Heart left ventricle (tissue), 16 donors: ENCODE results near the gene ARPC5. TPM values are rescaled to one million over a fixed set of nuclear protein-coding genes. Genes with fewer than 3 reads are reported as not detected.

Experiments
- ATAC-seq, 4 donors: fragments of 200-7000 bp; cut with Tn5 transposase; one replicate each; pipeline ENCODE4 v1.9.1; 2020 to 2022; ENCODE audit warnings: moderate library complexity in 4 of 4, mild to moderate bottlenecking in 3 of 4, moderate number of reproducible peaks in 1 of 4
- DNase-seq, 5 donors: peaks; one replicate each; pipeline ENCODE4 v3.0.0-alpha.2; 2020
- H3K27ac ChIP-seq, 12 donors: fragments of 200-600 bp; sonication (generic) in 4 of 12; one replicate each; pipeline versions ENCODE4 v1.5.0 to v1.8.0; 2016 to 2022; ENCODE audit warnings: mild to moderate bottlenecking in 2 of 12
- H3K27me3 ChIP-seq, 9 donors: fragments of 200-600 bp; sonication (generic) in 2 of 9; one replicate each; pipeline versions ENCODE4 v1.5.1 to v1.8.0; 2016 to 2022; ENCODE audit warnings: mild to moderate bottlenecking in 3 of 9
- H3K36me3 ChIP-seq, 9 donors: fragments of 200-600 bp; sonication (generic) in 2 of 9; one replicate each; pipeline versions ENCODE4 v1.5.0 to v1.8.0; 2018 to 2022; ENCODE audit warnings: mild to moderate bottlenecking in 2 of 9
- H3K4me1 ChIP-seq, 12 donors: fragments of 200-600 bp; sonication (generic) in 4 of 12; one replicate each; pipeline versions ENCODE4 v1.5.0 to v1.8.0; 2016 to 2022; ENCODE audit warnings: mild to moderate bottlenecking in 3 of 12
- H3K4me3 ChIP-seq, 12 donors: fragments of 200-600 bp; sonication (generic) in 4 of 12; one replicate each; pipeline versions ENCODE4 v1.5.0 to v1.8.0; 2017 to 2022; ENCODE audit warnings: mild to moderate bottlenecking in 9 of 12, moderate library complexity in 4 of 12
- H3K9me3 ChIP-seq, 12 donors: fragments of 200-600 bp; sonication (generic) in 4 of 12; one replicate each; pipeline versions ENCODE4 v1.5.0 to v1.8.0; 2016 to 2022; ENCODE audit warnings: mild to moderate bottlenecking in 1 of 12
- CTCF ChIP-seq, 12 donors: fragments of 200-600 bp; sonication (generic) in 4 of 12; IDR thresholded peaks; one replicate each; pipeline versions ENCODE4 v1.5.0 to v1.8.0; 2018 to 2022; ENCODE audit warnings: antibody characterized with exemption in 12 of 12, mild to moderate bottlenecking in 5 of 12
- POLR2A ChIP-seq, 2 donors: fragments of 450-650 bp; IDR thresholded peaks; one replicate each; pipeline ENCODE4 v1.6.1; 2017; ENCODE audit warnings: antibody characterized with exemption in 2 of 2, mild to moderate bottlenecking in 2 of 2, moderate library complexity in 2 of 2
- WGBS, 4 donors: extraction: QIAGEN DNeasy Blood & Tissue Kit in 2 of 4; methylation state at CpG; one replicate each; pipeline versions ENCODE4 v1.1.5 to v1.1.7; 2013 to 2018; 5-methylcytosine and 5-hydroxymethylcytosine counted together
- intact Hi-C, 10 donors: fragments of 100-400 bp; cut with DNase I; formaldehyde crosslinking; loops; one replicate each; pipeline versions ENCODE4 v1.11.1 to v1.14.2; 2022
- polyA plus RNA-seq, 2 donors: library from polyadenylated mRNA; stranded (reverse); fragments of 200-250 nt; gene quantifications; one replicate each; pipeline ENCODE4 v1.2.3, GENCODE V29; 2013
- total RNA-seq, 9 donors: library from RNA; depleted of rRNA in 2 of 9; stranded (reverse); fragments of >200 nt in 2 of 9; fragmentation: NEBNext Ultra II Directional in 3 of 9; extraction: Animal tissue kit (Norgen Biotek cat#: 25700) in 3 of 9; gene quantifications; one replicate each; pipeline versions ENCODE4 v1.1.0 to v1.2.4, GENCODE V29; 2016 to 2023
- donor health status: ischemic (EF 13 %, LVEDD 7.1; RV severe dilation, severe dysfunction).
- donor health status: healthy with polysubstance abuse.
- donor health status: DM: no; HTN: yes; CAD: no.
- donor health status: DM: no; HTN: no; CAD: no.
- donor health status: ischemic (EF 25% LVEDD 6.9; RV normal size, moderate dysfunction).
- donor health status: ischemic (EF 25% LVEDD 5.7; RV mildly dilated, moderate dysfunction).
- donor health status: healthy.
- donor health status: DM: yes; HTN: yes; CAD: no.
- donor health status: ischemic (EF 35%, LVEDD 5.7; RV mildly dilated, moderate dysfunction).
- donor health status: nonischemic (EF 11% LVEDD 7.7; RV severe dilation, severe dysfunction).
- donor health status: DM: yes; HTN: yes; CAD: no.
- donor health status: PGD.
- donor health status: ischemic (EF 29% LVEDD 5.4; RV normal size, mild dysfunction).
- donor health status: nonischemic (EF 23%, LVEDD 6.1; RV moderate dilation, normal function).

ARPC5 gene
- total and polyA plus RNA-seq, 11 donors = 24.6 to 105 (median 31.3) TPM

- peak overlapping the region in 9 of 12 donors; percentile 33 to 80 (median 65) for H3K27ac ChIP-seq
- H3K36me3 ChIP-seq = peaks cover 0 to 51% (median 0%) of the 10 kb centered on the region in 9 donors
- DNase-seq = no peak
- 83 to 87% (median 85%) methylated on average over 7 of the region's 7 CpGs for WGBS, 4 donors
- H3K27me3 ChIP-seq = no peaks in the 10 kb centered on the region
- no peak overlapping the region for H3K4me3 ChIP-seq
- ATAC-seq = no peak
- TF ChIP-seq CTCF (IDR thresholded peaks at IDR 0.05) (no peak), POLR2A (IDR thresholded peaks at IDR 0.05) (no peak)
- intact Hi-C loops = no loop called here
- no peaks in the 10 kb centered on the region for H3K9me3 ChIP-seq
- peaks cover 0 to 64% (median 21%) of the 10 kb centered on the region in 12 donors for H3K4me1 ChIP-seq
Measured at GRCh38 chr1:183577897-183578465, 57.6 kb downstream of the ARPC5 start.

- peak in 4 of 5 donors; percentile 57 to 75 (median 64) for DNase-seq
- WGBS, 4 donors = 42 to 48% (median 46%) methylated on average over 5 to 8 of the region's 8 CpGs
- Histone ChIP-seq H3K27ac (peak overlapping the region in 9 of 12 donors; percentile 43 to 80 (median 65)), H3K4me1 (peaks cover 0 to 51% (median 15%) of the 10 kb centered on the region in 12 donors), H3K27me3 (no peaks in the 10 kb centered on the region), H3K4me3 (no peak overlapping the region), H3K9me3 (no peaks in the 10 kb centered on the region), H3K36me3 (peaks cover 0 to 64% (median 0%) of the 10 kb centered on the region in 9 donors)
- TF ChIP-seq POLR2A (IDR thresholded peaks at IDR 0.05) (no peak), CTCF (IDR thresholded peaks at IDR 0.05) (no peak)
- peak in 3 of 4 donors; percentile 52 to 72 (median 68) for ATAC-seq
- intact Hi-C loops = no loop called here
Measured at GRCh38 chr1:183576537-183576936, 59.0 kb downstream of the ARPC5 start.

- H3K4me1 ChIP-seq = peaks cover 0 to 44% (median 15%) of the 10 kb centered on the region in 12 donors
- H3K36me3 ChIP-seq = peaks cover 0 to 72% (median 0%) of the 10 kb centered on the region in 9 donors
- ATAC-seq (no peak), DNase-seq (no peak)
- H3K4me3 ChIP-seq = no peak overlapping the region
- TF ChIP-seq CTCF (IDR thresholded peaks at IDR 0.05) (no peak), POLR2A (IDR thresholded peaks at IDR 0.05) (no peak)
- no peaks in the 10 kb centered on the region for H3K9me3 ChIP-seq
- 83 to 88% (median 85%) methylated on average over 5 of the region's 5 CpGs for WGBS, 4 donors
- H3K27me3 ChIP-seq = no peaks in the 10 kb centered on the region
- H3K27ac ChIP-seq = peak overlapping the region in 9 of 12 donors; percentile 43 to 80 (median 52)
- intact Hi-C loops = no loop called here
Measured at GRCh38 chr1:183575606-183576005, 60.0 kb downstream of the ARPC5 start.

GRCh38 chr1:183572721-183573120, 62.9 kb downstream of the ARPC5 start:
- 73 to 85% (median 81%) methylated on average over 1 of the region's 1 CpG for WGBS, 4 donors
- no peak overlapping the region for H3K27ac ChIP-seq
- no peaks in the 10 kb centered on the region for H3K27me3 ChIP-seq
- peaks cover 0 to 36% (median 9%) of the 10 kb centered on the region in 12 donors for H3K4me1 ChIP-seq
- ATAC-seq (no peak), DNase-seq (no peak)
- H3K4me3 ChIP-seq = no peak overlapping the region
- intact Hi-C loops = no loop called here
- H3K36me3 ChIP-seq = peaks cover 0 to 81% (median 0%) of the 10 kb centered on the region in 9 donors
- no peaks in the 10 kb centered on the region for H3K9me3 ChIP-seq
- no peak for TF ChIP-seq POLR2A (IDR thresholded peaks at IDR 0.05)
- no peak for TF ChIP-seq CTCF (IDR thresholded peaks at IDR 0.05)
